HG03565 (cell line): ENCODE data around the gene NFU1.
"Not testable (repeated sequence)": the region's sequence is repeated elsewhere in the genome, so short reads cannot be mapped to it uniquely, and the experiment has no call there.

Source experiments
- ATAC-seq: cut with Tn5 transposase; IDR thresholded peaks from one replicate; pipeline ENCODE4 v1.9.1; 2021; ENCODE audit warnings: mild to moderate bottlenecking, moderate library complexity; ENCODE audit not compliant: unreplicated experiment

The NFU1 gene

GRCh38 chr2:69452687-69453086 is 15.5 kb upstream of the NFU1 start:
- ATAC-seq: no peak

GRCh38 chr2:69450735-69451416 is 13.6 kb upstream of the NFU1 start:
- no peak for ATAC-seq

- no peak for ATAC-seq
Observed at GRCh38 chr2:69449906-69450305, 12.7 kb upstream of the NFU1 start.

- not testable (repeated sequence) for ATAC-seq
Observed at GRCh38 chr2:69443673-69444072, 6.4 kb upstream of the NFU1 start.

- not testable (repeated sequence) for ATAC-seq
Observed at GRCh38 chr2:69439499-69439898, 2.3 kb upstream of the NFU1 start.

- no peak for ATAC-seq
Observed at GRCh38 chr2:69438580-69438979, 1.3 kb upstream of the NFU1 start.

- ATAC-seq: no peak
Observed at GRCh38 chr2:69437751-69438154, 518 bp upstream of the NFU1 start.

- no peak for ATAC-seq
Observed at GRCh38 chr2:69436596-69436937, 668 bp downstream of the NFU1 start.

GRCh38 chr2:69434753-69435152 is 2.5 kb downstream of the NFU1 start:
- no peak for ATAC-seq

GRCh38 chr2:69429491-69430183 is 7.6 kb downstream of the NFU1 start:
- no peak for ATAC-seq

GRCh38 chr2:69428981-69429380 is 8.3 kb downstream of the NFU1 start:
- no peak for ATAC-seq

GRCh38 chr2:69424419-69424818 is 12.8 kb downstream of the NFU1 start:
- no peak for ATAC-seq

- ATAC-seq: no peak
Observed at GRCh38 chr2:69422198-69422597, 15.0 kb downstream of the NFU1 start.

GRCh38 chr2:69419111-69419510 is 18.1 kb downstream of the NFU1 start:
- ATAC-seq: not testable (repeated sequence)

- no peak for ATAC-seq
Observed at GRCh38 chr2:69416147-69416546, 21.1 kb downstream of the NFU1 start.

GRCh38 chr2:69411120-69411519 is 26.1 kb downstream of the NFU1 start:
- ATAC-seq: no peak

GRCh38 chr2:69405306-69405705 is 31.9 kb downstream of the NFU1 start:
- ATAC-seq: no peak

- ATAC-seq: no peak
Observed at GRCh38 chr2:69400121-69400520, 37.1 kb downstream of the NFU1 start.

- ATAC-seq: no peak
Observed at GRCh38 chr2:69397234-69397633, 40.0 kb downstream of the NFU1 start.

GRCh38 chr2:69395866-69396265 is 41.4 kb downstream of the NFU1 start:
- ATAC-seq: no peak

GRCh38 chr2:69393963-69394362 is 43.3 kb downstream of the NFU1 start:
- ATAC-seq: no peak

- ATAC-seq: no peak
Observed at GRCh38 chr2:69390471-69390870, 46.8 kb downstream of the NFU1 start.

GRCh38 chr2:69390001-69390400 is 47.2 kb downstream of the NFU1 start:
- no peak for ATAC-seq
